ENCODE measurements around the gene FBXL17.

Gene FBXL17

GRCh38 chr5:108372369-108372768, 9.5 kb downstream of the FBXL17 start:
- Histone ChIP-seq H3K9me3 (ENCODE audit: control insufficient read depth, low read length) (peaks cover 43% of the 10 kb centered on the region), H3K36me3 (ENCODE audit: control insufficient read depth, insufficient read depth, low read length, severe bottlenecking) (peaks cover 4% of the 10 kb centered on the region), H3K9ac (ENCODE audit: low read length) (no peak overlapping the region), H3K4me3 (ENCODE audit: low read length) (no peak overlapping the region), H3K27me3 (replicated peaks; ENCODE audit: control insufficient read depth, insufficient read depth, low read length) (no peaks in the 10 kb centered on the region), H3K4me1 (ENCODE audit: control insufficient read depth, insufficient read depth, low read length) (no peaks in the 10 kb centered on the region)
- DNase-seq (ENCODE audit: low read depth), result no peak

GRCh38 chr5:108371263-108371662, 10.6 kb downstream of the FBXL17 start:
- Histone ChIP-seq H3K9me3 (ENCODE audit: control insufficient read depth, low read length) (peaks cover 42% of the 10 kb centered on the region), H3K36me3 (ENCODE audit: control insufficient read depth, insufficient read depth, low read length, severe bottlenecking) (peaks cover 4% of the 10 kb centered on the region), H3K9ac (ENCODE audit: low read length) (no peak overlapping the region), H3K27me3 (replicated peaks; ENCODE audit: control insufficient read depth, insufficient read depth, low read length) (no peaks in the 10 kb centered on the region), H3K4me1 (ENCODE audit: control insufficient read depth, insufficient read depth, low read length) (no peaks in the 10 kb centered on the region), H3K4me3 (ENCODE audit: low read length) (no peak overlapping the region)
- no peak for DNase-seq (ENCODE audit: low read depth)

DNA sequence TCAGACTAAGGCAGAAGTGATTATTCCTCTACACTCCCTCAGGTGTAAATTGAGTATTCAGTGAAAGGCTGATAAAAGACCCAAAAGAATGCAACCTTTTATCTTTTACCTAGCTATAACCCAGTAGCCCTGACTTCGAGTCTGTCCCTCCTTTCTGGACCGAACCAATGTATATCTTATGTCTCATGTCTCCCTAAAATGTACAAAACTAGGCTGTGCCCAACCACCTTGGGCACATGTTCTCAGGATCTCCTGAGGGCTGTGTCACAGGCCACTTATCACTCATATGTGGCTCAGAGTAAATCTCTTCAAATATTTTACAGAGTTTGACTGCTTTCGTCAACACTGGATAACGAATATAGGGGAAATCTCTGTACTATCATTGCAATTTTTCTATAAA, 12.7 kb downstream of the FBXL17 start:
- Histone ChIP-seq H3K4me3 (ENCODE audit: low read length) (no peak overlapping the region), H3K27me3 (replicated peaks; ENCODE audit: control insufficient read depth, insufficient read depth, low read length) (no peaks in the 10 kb centered on the region), H3K4me1 (ENCODE audit: control insufficient read depth, insufficient read depth, low read length) (no peaks in the 10 kb centered on the region), H3K9me3 (ENCODE audit: control insufficient read depth, low read length) (peaks cover 21% of the 10 kb centered on the region), H3K36me3 (ENCODE audit: control insufficient read depth, insufficient read depth, low read length, severe bottlenecking) (peaks cover 4% of the 10 kb centered on the region), H3K9ac (ENCODE audit: low read length) (no peak overlapping the region)
- DNase-seq (ENCODE audit: low read depth), result no peak

- H3K27me3 ChIP-seq (replicated peaks; ENCODE audit: control insufficient read depth, insufficient read depth, low read length), result no peaks in the 10 kb centered on the region
- H3K4me3 ChIP-seq (ENCODE audit: low read length), result no peak overlapping the region
- no peaks in the 10 kb centered on the region for H3K36me3 ChIP-seq (ENCODE audit: control insufficient read depth, insufficient read depth, low read length, severe bottlenecking)
- DNase-seq (ENCODE audit: low read depth), result no peak
- H3K4me1 ChIP-seq (ENCODE audit: control insufficient read depth, insufficient read depth, low read length), result no peaks in the 10 kb centered on the region
- peaks cover 12% of the 10 kb centered on the region for H3K9me3 ChIP-seq (ENCODE audit: control insufficient read depth, low read length)
- H3K9ac ChIP-seq (ENCODE audit: low read length), result no peak overlapping the region
These were observed 14.1 kb downstream of the FBXL17 start for GRCh38 chr5:108367679-108368334.

DNA sequence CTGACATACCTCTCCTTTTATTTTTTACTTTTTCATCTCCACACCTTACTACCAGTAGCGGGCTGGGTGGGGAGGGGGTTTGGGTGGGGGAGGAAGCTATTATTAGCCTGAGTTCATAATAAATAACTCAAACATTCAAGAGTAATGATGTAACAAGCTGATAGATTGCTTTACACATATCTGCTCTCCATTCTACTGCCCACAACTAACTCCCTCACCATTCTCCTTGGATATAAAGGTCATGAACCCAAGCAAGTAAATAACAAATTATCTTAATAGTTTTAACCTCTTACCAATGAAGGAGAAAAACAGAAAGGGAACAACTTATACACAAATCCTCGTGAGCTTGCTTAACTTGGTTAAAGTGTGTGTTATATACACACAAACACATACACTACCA, 15.4 kb downstream of the FBXL17 start:
- H3K9ac ChIP-seq (ENCODE audit: low read length), result no peak overlapping the region

GRCh38 chr5:108361771-108362170, 20.1 kb downstream of the FBXL17 start:
- Histone ChIP-seq H3K4me1 (ENCODE audit: control insufficient read depth, insufficient read depth, low read length) (no peaks in the 10 kb centered on the region), H3K9ac (ENCODE audit: low read length) (no peak overlapping the region), H3K9me3 (ENCODE audit: control insufficient read depth, low read length) (no peaks in the 10 kb centered on the region), H3K27me3 (replicated peaks; ENCODE audit: control insufficient read depth, insufficient read depth, low read length) (no peaks in the 10 kb centered on the region), H3K36me3 (ENCODE audit: control insufficient read depth, insufficient read depth, low read length, severe bottlenecking) (no peaks in the 10 kb centered on the region), H3K4me3 (ENCODE audit: low read length) (no peak overlapping the region)
- DNase-seq (ENCODE audit: low read depth), result no peak

More for the DNA sequence above, 15.4 kb downstream of the FBXL17 start:
- DNase-seq (ENCODE audit: low read depth), result no peak
- Histone ChIP-seq H3K4me3 (ENCODE audit: low read length) (no peak overlapping the region), H3K9me3 (ENCODE audit: control insufficient read depth, low read length) (no peaks in the 10 kb centered on the region), H3K36me3 (ENCODE audit: control insufficient read depth, insufficient read depth, low read length, severe bottlenecking) (no peaks in the 10 kb centered on the region), H3K4me1 (ENCODE audit: control insufficient read depth, insufficient read depth, low read length) (no peaks in the 10 kb centered on the region), H3K27me3 (replicated peaks; ENCODE audit: control insufficient read depth, insufficient read depth, low read length) (no peaks in the 10 kb centered on the region)

- Histone ChIP-seq H3K36me3 (ENCODE audit: control insufficient read depth, insufficient read depth, low read length, severe bottlenecking) (no peaks in the 10 kb centered on the region), H3K9me3 (ENCODE audit: control insufficient read depth, low read length) (no peaks in the 10 kb centered on the region), H3K4me3 (ENCODE audit: low read length) (no peak overlapping the region), H3K9ac (ENCODE audit: low read length) (no peak overlapping the region), H3K4me1 (ENCODE audit: control insufficient read depth, insufficient read depth, low read length) (no peaks in the 10 kb centered on the region), H3K27me3 (replicated peaks; ENCODE audit: control insufficient read depth, insufficient read depth, low read length) (no peaks in the 10 kb centered on the region)
- no peak for DNase-seq (ENCODE audit: low read depth)
These were observed 20.7 kb downstream of the FBXL17 start for GRCh38 chr5:108361239-108361638.

DNA sequence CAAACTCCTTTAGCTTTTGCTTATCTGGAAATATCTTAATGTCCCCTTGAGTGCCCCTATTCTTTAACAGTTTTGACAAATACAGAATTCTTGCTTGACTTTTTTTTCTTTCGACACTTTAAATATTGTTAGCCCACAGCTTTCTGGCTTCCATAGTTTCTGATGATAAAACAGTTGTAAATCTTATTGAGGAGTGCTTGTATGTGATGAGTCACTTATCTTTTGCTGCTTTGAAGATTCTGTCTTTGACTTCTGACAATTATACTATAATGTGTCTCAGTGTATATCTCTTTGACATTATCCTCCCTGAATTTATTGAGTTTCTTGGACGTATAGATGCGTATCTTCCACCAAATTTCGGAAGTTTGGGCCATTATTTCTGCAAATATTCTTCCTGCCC, 21.6 kb downstream of the FBXL17 start:
- no peak overlapping the region for H3K9ac ChIP-seq (ENCODE audit: low read length)
- no peaks in the 10 kb centered on the region for H3K36me3 ChIP-seq (ENCODE audit: control insufficient read depth, insufficient read depth, low read length, severe bottlenecking)
- H3K9me3 ChIP-seq (ENCODE audit: control insufficient read depth, low read length), result no peaks in the 10 kb centered on the region
- no peaks in the 10 kb centered on the region for H3K4me1 ChIP-seq (ENCODE audit: control insufficient read depth, insufficient read depth, low read length)
- no peak overlapping the region for H3K4me3 ChIP-seq (ENCODE audit: low read length)
- no peaks in the 10 kb centered on the region for H3K27me3 ChIP-seq (replicated peaks; ENCODE audit: control insufficient read depth, insufficient read depth, low read length)
- DNase-seq (ENCODE audit: low read depth), result no peak

GRCh38 chr5:108356286-108356685, 25.6 kb downstream of the FBXL17 start:
- no peak overlapping the region for H3K4me3 ChIP-seq (ENCODE audit: low read length)
- no peaks in the 10 kb centered on the region for H3K9me3 ChIP-seq (ENCODE audit: control insufficient read depth, low read length)
- H3K9ac ChIP-seq (ENCODE audit: low read length), result no peak overlapping the region
- H3K4me1 ChIP-seq (ENCODE audit: control insufficient read depth, insufficient read depth, low read length), result peaks cover 4% of the 10 kb centered on the region
- DNase-seq (ENCODE audit: low read depth), result no peak
- no peaks in the 10 kb centered on the region for H3K27me3 ChIP-seq (replicated peaks; ENCODE audit: control insufficient read depth, insufficient read depth, low read length)
- no peaks in the 10 kb centered on the region for H3K36me3 ChIP-seq (ENCODE audit: control insufficient read depth, insufficient read depth, low read length, severe bottlenecking)

DNA sequence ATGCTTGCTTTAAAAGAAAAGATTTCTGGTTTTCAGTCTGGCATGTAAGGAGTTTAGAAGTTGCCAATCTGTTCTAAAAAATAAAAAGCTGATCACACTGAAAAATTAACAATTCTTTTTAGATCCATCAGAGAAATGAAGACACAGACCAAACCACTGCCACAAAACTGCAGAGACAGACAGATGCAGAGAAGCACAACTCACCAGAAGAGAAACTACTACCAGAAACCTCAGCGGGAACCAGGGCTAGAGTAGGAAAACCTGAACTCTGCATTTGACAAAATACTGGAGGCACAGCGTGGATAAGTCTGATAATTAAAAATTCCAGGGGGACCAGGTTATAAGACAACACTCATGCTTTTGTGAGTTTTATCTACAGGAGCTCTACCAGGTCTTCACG, 28.8 kb downstream of the FBXL17 start:
- no peak for DNase-seq (ENCODE audit: low read depth)
- H3K27me3 ChIP-seq (replicated peaks; ENCODE audit: control insufficient read depth, insufficient read depth, low read length), result no peaks in the 10 kb centered on the region
- H3K9ac ChIP-seq (ENCODE audit: low read length), result no peak overlapping the region
- no peaks in the 10 kb centered on the region for H3K9me3 ChIP-seq (ENCODE audit: control insufficient read depth, low read length)
- no peaks in the 10 kb centered on the region for H3K36me3 ChIP-seq (ENCODE audit: control insufficient read depth, insufficient read depth, low read length, severe bottlenecking)
- H3K4me1 ChIP-seq (ENCODE audit: control insufficient read depth, insufficient read depth, low read length), result peaks cover 4% of the 10 kb centered on the region
- H3K4me3 ChIP-seq (ENCODE audit: low read length), result no peak overlapping the region

DNA sequence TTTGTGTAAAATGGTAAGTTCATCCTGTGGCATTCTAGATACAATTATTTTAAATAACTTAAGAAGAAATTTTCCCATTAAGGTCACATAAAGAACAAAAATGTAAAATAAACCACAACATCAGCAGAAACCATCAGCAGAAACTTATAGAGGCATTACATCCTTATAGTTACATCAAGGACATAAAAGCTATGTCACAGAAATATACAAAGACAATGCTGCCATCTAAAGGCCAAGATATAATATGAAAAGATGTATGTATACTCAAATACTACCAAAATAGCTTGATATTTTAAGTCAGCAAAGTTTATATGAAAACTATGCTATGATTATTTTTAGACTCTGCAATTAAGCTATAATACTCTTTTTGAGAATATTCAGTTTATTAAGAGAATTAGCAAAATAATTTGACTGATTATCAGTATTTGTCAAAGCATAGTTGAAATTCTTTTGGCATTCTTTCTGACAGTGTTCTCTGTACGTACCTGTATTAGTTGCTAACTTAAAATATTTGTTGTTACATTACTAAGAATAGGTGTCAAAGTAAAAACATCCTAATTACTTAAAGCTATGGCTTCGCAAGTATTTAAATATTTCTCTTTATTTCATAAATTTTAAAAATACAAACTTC, 36.2 kb downstream of the FBXL17 start:
- Histone ChIP-seq H3K4me3 (ENCODE audit: low read length) (no peak overlapping the region), H3K9ac (ENCODE audit: low read length) (no peak overlapping the region), H3K27me3 (replicated peaks; ENCODE audit: control insufficient read depth, insufficient read depth, low read length) (no peaks in the 10 kb centered on the region), H3K36me3 (ENCODE audit: control insufficient read depth, insufficient read depth, low read length, severe bottlenecking) (peaks cover 6% of the 10 kb centered on the region), H3K9me3 (ENCODE audit: control insufficient read depth, low read length) (no peaks in the 10 kb centered on the region), H3K4me1 (ENCODE audit: control insufficient read depth, insufficient read depth, low read length) (no peaks in the 10 kb centered on the region)
- peak; percentile 80 for DNase-seq (ENCODE audit: low read depth)
